Measurements from ENCODE around the gene LPGAT1. TPM values are rescaled to one million over a fixed set of nuclear protein-coding genes. Genes with fewer than 3 reads are reported as not detected.

LPGAT1 gene
- total RNA-seq, 3 donors from 2014 or later (not counting 1 experiment from before 2014, with no cell fraction given), result 58.6 to 76.3 (median 71.5) TPM

DNA sequence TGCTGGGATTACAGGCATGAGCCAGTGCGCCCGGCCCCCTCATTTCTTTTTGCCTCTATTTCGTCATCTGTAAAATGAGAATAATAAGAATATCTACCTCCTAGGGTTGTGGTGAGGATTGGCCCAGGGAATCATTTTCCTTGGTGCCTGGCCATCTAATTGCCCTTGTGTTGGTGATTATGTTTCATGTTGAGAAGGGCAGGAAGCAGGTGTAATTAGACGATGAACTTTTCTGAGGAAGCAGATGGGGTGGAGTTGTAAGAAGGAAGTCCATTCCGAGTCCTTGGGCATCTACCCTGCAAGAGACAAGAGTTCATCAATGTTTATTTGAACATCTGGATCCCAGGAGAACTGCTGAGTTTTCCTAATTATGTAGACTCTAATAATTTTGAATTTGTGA lies 116.4 kb downstream of the LPGAT1 start:
- H3K36me3 ChIP-seq (ENCODE audit: control insufficient read depth, insufficient read depth, low read length), result no peaks in the 10 kb centered on the region
- 56% methylated on average over 2 of the region's 5 CpGs for WGBS (ENCODE audit: insufficient coverage)
- no peak for ATAC-seq
- no peaks in the 10 kb centered on the region for H3K27me3 Mint-ChIP-seq (ENCODE audit: low read depth in 2 of 2)
- no peaks in the 10 kb centered on the region for H3K36me3 Mint-ChIP-seq
- H3K27ac Mint-ChIP-seq, result no peak overlapping the region
- H3K9me3 ChIP-seq (ENCODE audit: control insufficient read depth, insufficient read depth, low read length), result no peaks in the 10 kb centered on the region
- H3K4me3 ChIP-seq (ENCODE audit: low read length), result no peak overlapping the region
- H3K9me3 Mint-ChIP-seq, result no peaks in the 10 kb centered on the region
- no peak overlapping the region for H3K27ac ChIP-seq (ENCODE audit: low read length)
- DNase-seq, result no peak
- no peak for TF ChIP-seq CTCF (IDR thresholded peaks at IDR 0.05)
- intact Hi-C loops (cut with micrococcal nuclease), result no loop called here
- no peaks in the 10 kb centered on the region for H3K4me1 ChIP-seq (ENCODE audit: control insufficient read depth, insufficient read depth, low read length)
- H3K27me3 ChIP-seq (ENCODE audit: control insufficient read depth, insufficient read depth, low read length), result no peaks in the 10 kb centered on the region
- no peak overlapping the region for H3K4me3 Mint-ChIP-seq
- H3K4me1 Mint-ChIP-seq, result no peaks in the 10 kb centered on the region

DNA sequence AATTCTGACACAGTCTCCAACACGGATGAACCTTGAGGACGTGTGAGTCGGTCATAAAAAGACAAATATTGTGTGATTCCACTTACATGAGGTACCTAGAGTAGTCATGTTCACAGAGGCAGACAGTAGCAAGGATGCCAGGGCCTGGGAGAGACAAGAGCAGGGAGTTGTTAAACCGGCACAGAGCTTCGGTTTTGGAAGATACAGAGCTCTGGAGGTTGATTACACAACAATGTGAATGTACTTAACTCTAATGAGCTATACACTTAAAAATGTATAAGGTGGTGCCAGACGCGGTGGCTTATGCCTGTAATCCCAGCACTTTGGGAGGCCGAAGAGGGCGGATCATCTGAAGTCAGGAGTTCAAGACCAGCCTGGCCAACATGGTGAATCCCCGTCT lies 117.3 kb downstream of the LPGAT1 start:
- intact Hi-C loops (cut with micrococcal nuclease), result no loop called here
- Mint-ChIP-seq H3K4me3 (no peak overlapping the region), H3K27ac (no peak overlapping the region), H3K27me3 (ENCODE audit: low read depth in 2 of 2) (no peaks in the 10 kb centered on the region), H3K36me3 (no peaks in the 10 kb centered on the region), H3K9me3 (no peaks in the 10 kb centered on the region), H3K4me1 (no peaks in the 10 kb centered on the region)
- DNase-seq, result no peak
- Histone ChIP-seq H3K27ac (ENCODE audit: low read length) (no peak overlapping the region), H3K4me1 (ENCODE audit: control insufficient read depth, insufficient read depth, low read length) (no peaks in the 10 kb centered on the region), H3K4me3 (ENCODE audit: low read length) (no peak overlapping the region), H3K27me3 (ENCODE audit: control insufficient read depth, insufficient read depth, low read length) (no peaks in the 10 kb centered on the region), H3K36me3 (ENCODE audit: control insufficient read depth, insufficient read depth, low read length) (no peaks in the 10 kb centered on the region), H3K9me3 (ENCODE audit: control insufficient read depth, insufficient read depth, low read length) (no peaks in the 10 kb centered on the region)
- no peak for TF ChIP-seq CTCF (IDR thresholded peaks at IDR 0.05)
- 95% methylated on average over 10 of the region's 10 CpGs for WGBS (ENCODE audit: insufficient coverage)
- ATAC-seq, result no peak

DNA sequence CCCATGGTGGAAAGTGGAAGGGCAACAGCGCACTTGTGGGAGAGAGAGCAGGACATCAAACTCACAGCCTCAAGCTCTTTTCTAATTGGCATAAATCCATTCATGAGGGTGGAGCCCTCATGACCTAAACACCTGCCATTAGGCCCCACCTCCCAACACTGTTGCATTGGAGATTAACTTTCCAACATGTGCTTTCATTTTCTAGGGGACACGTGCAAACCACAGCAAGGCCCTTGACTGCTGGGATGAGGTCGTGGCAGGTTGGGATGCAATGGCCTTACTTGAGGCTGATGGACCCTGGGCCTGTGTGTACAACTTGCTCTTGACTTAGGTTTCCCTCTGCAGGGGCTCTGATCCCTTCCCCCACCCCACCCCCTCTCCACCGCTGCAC lies 119.3 kb downstream of the LPGAT1 start:
- WGBS (ENCODE audit: insufficient coverage), result 88% methylated on average over 4 of the region's 4 CpGs
- no peak overlapping the region for H3K4me3 Mint-ChIP-seq
- no peaks in the 10 kb centered on the region for H3K36me3 ChIP-seq (ENCODE audit: control insufficient read depth, insufficient read depth, low read length)
- no peaks in the 10 kb centered on the region for H3K9me3 ChIP-seq (ENCODE audit: control insufficient read depth, insufficient read depth, low read length)
- H3K27ac Mint-ChIP-seq, result no peak overlapping the region
- no peaks in the 10 kb centered on the region for H3K27me3 Mint-ChIP-seq (ENCODE audit: low read depth in 2 of 2)
- no peak overlapping the region for H3K27ac ChIP-seq (ENCODE audit: low read length)
- TF ChIP-seq CTCF (IDR thresholded peaks at IDR 0.05), result no peak
- no peaks in the 10 kb centered on the region for H3K27me3 ChIP-seq (ENCODE audit: control insufficient read depth, insufficient read depth, low read length)
- H3K4me1 Mint-ChIP-seq, result no peaks in the 10 kb centered on the region
- no peaks in the 10 kb centered on the region for H3K9me3 Mint-ChIP-seq
- no peak for DNase-seq
- intact Hi-C loops (cut with micrococcal nuclease), result no loop called here
- H3K4me3 ChIP-seq (ENCODE audit: low read length), result no peak overlapping the region
- H3K4me1 ChIP-seq (ENCODE audit: control insufficient read depth, insufficient read depth, low read length), result no peaks in the 10 kb centered on the region
- H3K36me3 Mint-ChIP-seq, result no peaks in the 10 kb centered on the region
- no peak for ATAC-seq

- Histone ChIP-seq H3K27ac (ENCODE audit: low read length) (no peak overlapping the region), H3K9me3 (ENCODE audit: control insufficient read depth, insufficient read depth, low read length) (no peaks in the 10 kb centered on the region), H3K4me1 (ENCODE audit: control insufficient read depth, insufficient read depth, low read length) (no peaks in the 10 kb centered on the region), H3K27me3 (ENCODE audit: control insufficient read depth, insufficient read depth, low read length) (no peaks in the 10 kb centered on the region), H3K36me3 (ENCODE audit: control insufficient read depth, insufficient read depth, low read length) (no peaks in the 10 kb centered on the region), H3K4me3 (ENCODE audit: low read length) (no peak overlapping the region)
- intact Hi-C loops (cut with micrococcal nuclease), result no loop called here
- H3K4me3 Mint-ChIP-seq, result no peak overlapping the region
- no peak for ATAC-seq
- no peaks in the 10 kb centered on the region for H3K27me3 Mint-ChIP-seq (ENCODE audit: low read depth in 2 of 2)
- no peak for DNase-seq
- no peak overlapping the region for H3K27ac Mint-ChIP-seq
- no peaks in the 10 kb centered on the region for H3K4me1 Mint-ChIP-seq
- H3K36me3 Mint-ChIP-seq, result no peaks in the 10 kb centered on the region
- TF ChIP-seq CTCF (IDR thresholded peaks at IDR 0.05), result no peak
- WGBS (ENCODE audit: insufficient coverage), result 69% methylated on average over 5 of the region's 6 CpGs
- no peaks in the 10 kb centered on the region for H3K9me3 Mint-ChIP-seq
Measured at GRCh38 chr1:211710566-211711314, 119.8 kb downstream of the LPGAT1 start.

Data from natural killer cell (primary cell).